Measurements from ENCODE around the gene HYI. TPM values are rescaled to one million over a fixed set of nuclear protein-coding genes. Genes with fewer than 3 reads are reported as not detected.

HYI gene
- total RNA-seq, 1 experiment from 2014 or later: 43.5 TPM

GRCh38 chr1:43442756-43443155 is 11.0 kb downstream of the HYI start:
- BruUV-seq (replicated peaks): no TSS peak
- POLR2A ChIA-PET (ENCODE audit: unreplicated experiment): no interaction called here
- intact Hi-C loops (cut with micrococcal nuclease; ENCODE audit: unreplicated experiment): no loop called here

GRCh38 chr1:43441894-43442637 is 11.7 kb downstream of the HYI start:
- intact Hi-C loops (cut with micrococcal nuclease; ENCODE audit: unreplicated experiment): no loop called here
- Histone ChIP-seq H3K9me2 (ENCODE audit: insufficient read depth) (no peaks in the 10 kb centered on the region), H3K4me1 (replicated peaks; ENCODE audit: insufficient read depth) (no peaks in the 10 kb centered on the region), H3K27ac (no peak overlapping the region), H3K4me3 (no peak overlapping the region), H3K79me2 (ENCODE audit: low read depth) (no peaks in the 10 kb centered on the region), H3F3A (ENCODE audit: insufficient read depth, low read depth) (peaks cover 21% of the 10 kb centered on the region; the same call in 1 of the 2 replicates), H3K9me3 (ENCODE audit: insufficient read depth, low read depth) (no peaks in the 10 kb centered on the region), H3K27me3 (ENCODE audit: insufficient read depth, low read depth) (no peaks in the 10 kb centered on the region), H3K36me3 (ENCODE audit: low read depth) (0 out of 2 replicates have a peak, but pooled peaks cover 4% of the 10 kb centered on the region), H4K20me1 (ENCODE audit: insufficient read depth) (no peaks in the 10 kb centered on the region), H3K4me2 (no peak overlapping the region), H2AFZ (no peak overlapping the region)
- CTCF ChIA-PET: no interaction called here
- POLR2A ChIA-PET (ENCODE audit: unreplicated experiment): no interaction called here
- no TSS peak for BruUV-seq (replicated peaks)
- TF ChIP-seq EZH2 (IDR thresholded peaks at IDR 0.05; ENCODE audit: low read depth): no peak
- TF ChIP-seq CTCF (conservative IDR thresholded peaks at IDR 0.05): no peak
- no peak for DNase-seq

More at GRCh38 chr1:43442756-43443155, 11.0 kb downstream of the HYI start:
- H3K9me2 ChIP-seq (ENCODE audit: insufficient read depth): no peaks in the 10 kb centered on the region
- peaks cover 21% of the 10 kb centered on the region; the same call in 1 of the 2 replicates for H3F3A ChIP-seq (ENCODE audit: insufficient read depth, low read depth)
- no peak overlapping the region for H2AFZ ChIP-seq
- no peak overlapping the region for H3K4me2 ChIP-seq
- no peak overlapping the region for H3K27ac ChIP-seq
- H3K4me3 ChIP-seq: no peak overlapping the region
- 0 out of 2 replicates have a peak, but pooled peaks cover 4% of the 10 kb centered on the region for H3K36me3 ChIP-seq (ENCODE audit: low read depth)
- H3K4me1 ChIP-seq (replicated peaks; ENCODE audit: insufficient read depth): no peaks in the 10 kb centered on the region
- no peak for TF ChIP-seq EZH2 (IDR thresholded peaks at IDR 0.05; ENCODE audit: low read depth)
- TF ChIP-seq CTCF (conservative IDR thresholded peaks at IDR 0.05): no peak
- CTCF ChIA-PET: interaction anchor here (0.6 kb wide), 2 partner anchors 42 to 336 kb away, joined by 3 to 4 read pairs; no protein-coding TSS in a partner anchor
- H3K79me2 ChIP-seq (ENCODE audit: low read depth): no peaks in the 10 kb centered on the region
- no peaks in the 10 kb centered on the region for H3K9me3 ChIP-seq (ENCODE audit: insufficient read depth, low read depth)
- no peaks in the 10 kb centered on the region for H4K20me1 ChIP-seq (ENCODE audit: insufficient read depth)
- H3K27me3 ChIP-seq (ENCODE audit: insufficient read depth, low read depth): no peaks in the 10 kb centered on the region
- DNase-seq: no peak

GRCh38 chr1:43441166-43441893 is 12.4 kb downstream of the HYI start:
- ChIA-PET POLR2A (ENCODE audit: unreplicated experiment) (no interaction called here), CTCF (no interaction called here)
- intact Hi-C loops (cut with micrococcal nuclease; ENCODE audit: unreplicated experiment): no loop called here
- H3K9me2 ChIP-seq (ENCODE audit: insufficient read depth): no peaks in the 10 kb centered on the region
- H3K36me3 ChIP-seq (ENCODE audit: low read depth): 0 out of 2 replicates have a peak, but pooled peaks cover 3% of the 10 kb centered on the region
- DNase-seq: no peak
- no peaks in the 10 kb centered on the region for H3K9me3 ChIP-seq (ENCODE audit: insufficient read depth, low read depth)
- TF ChIP-seq CTCF (conservative IDR thresholded peaks at IDR 0.05) (no peak), EZH2 (IDR thresholded peaks at IDR 0.05; ENCODE audit: low read depth) (no peak)
- H3K4me2 ChIP-seq: no peak overlapping the region
- no peaks in the 10 kb centered on the region for H3K27me3 ChIP-seq (ENCODE audit: insufficient read depth, low read depth)
- H3K4me1 ChIP-seq (replicated peaks; ENCODE audit: insufficient read depth): no peaks in the 10 kb centered on the region
- BruUV-seq (replicated peaks): no TSS peak
- no peak overlapping the region for H3K4me3 ChIP-seq
- no peak overlapping the region for H2AFZ ChIP-seq
- H3K79me2 ChIP-seq (ENCODE audit: low read depth): no peaks in the 10 kb centered on the region
- H3F3A ChIP-seq (ENCODE audit: insufficient read depth, low read depth): peaks cover 17% of the 10 kb centered on the region; the same call in 1 of the 2 replicates
- no peaks in the 10 kb centered on the region for H4K20me1 ChIP-seq (ENCODE audit: insufficient read depth)
- no peak overlapping the region for H3K27ac ChIP-seq

Measured in PC-9 (cell line).